Hepatic stellate cell (primary cell): ENCODE measurements around the gene SLBP.
A peak's percentile ranks its signal among the peaks of the same experiment; 100 is the strongest.

Experiments
- DNase-seq: peaks from one replicate; pipeline ENCODE4 v3.0.0; 2011; ENCODE audit warnings: low spot score

The SLBP gene

GRCh38 chr4:1651609-1652008 is 60.5 kb downstream of the SLBP start:
- no peak for DNase-seq

- DNase-seq, result no peak
Measured at GRCh38 chr4:1648962-1649361, 63.2 kb downstream of the SLBP start.

GRCh38 chr4:1647432-1647831 is 64.7 kb downstream of the SLBP start:
- no peak for DNase-seq

GRCh38 chr4:1646690-1647089 is 65.4 kb downstream of the SLBP start:
- DNase-seq, result no peak

GRCh38 chr4:1644891-1645657 is 67.0 kb downstream of the SLBP start:
- peak; percentile 60 for DNase-seq

GRCh38 chr4:1643971-1644735 is 68.0 kb downstream of the SLBP start:
- no peak for DNase-seq
